HepG2 (cell line): ENCODE measurements around the gene DNAJC7.

Experiments used
- BRCA1 ChIP-seq: sonication (generic); formaldehyde crosslinking; IDR thresholded peaks from 2 replicates; pipeline ENCODE4 v1.4.0; 2020; ENCODE audit warnings: missing genetic modification reagents
- CBFB ChIP-seq: sonication (generic); formaldehyde crosslinking; IDR thresholded peaks from 2 replicates; pipeline ENCODE4 v1.4.0; 2020; ENCODE audit warnings: missing genetic modification reagents
- CEBPB ChIP-seq: IDR thresholded peaks from 2 replicates; pipeline ENCODE4 v1.6.1; 2011; ENCODE audit warnings: low read depth, low read length, improper control_type of control experiment, borderline replicate concordance
- CTCF ChIP-seq: sonication (generic); formaldehyde crosslinking; IDR thresholded peaks from 2 replicates; pipeline ENCODE4 v1.5.0; 2020; ENCODE audit warnings: mild to moderate bottlenecking, missing genetic modification reagents, moderate library complexity
- NCOR1 ChIP-seq: fragments of 200-600 bp; sonication (generic); IDR thresholded peaks from 2 replicates; pipeline ENCODE4 v1.7.0; 2017; ENCODE audit warnings: antibody characterized with exemption, low read length, borderline replicate concordance
- NFATC3 ChIP-seq: sonication (generic); formaldehyde crosslinking; IDR thresholded peaks from 2 replicates; pipeline ENCODE4 v1.5.1; 2020; ENCODE audit warnings: mild to moderate bottlenecking, missing genetic modification reagents
- REST ChIP-seq, 2 experiments: IDR thresholded peaks; 2 replicates each; pipeline ENCODE4 v1.6.1; 2011 to 2012; ENCODE audit warnings: low read length in 2 of 2, borderline replicate concordance in 1 of 2, low read depth in 1 of 2, mild to moderate bottlenecking in 1 of 2, moderate library complexity in 1 of 2
- SIN3A ChIP-seq: IDR thresholded peaks from 2 replicates; pipeline ENCODE4 v1.6.1; 2011; ENCODE audit warnings: low read depth, mild to moderate bottlenecking, control low read depth, low read length, borderline replicate concordance
- ZNF253 ChIP-seq: sonication (generic); formaldehyde crosslinking; IDR thresholded peaks from 2 replicates; pipeline ENCODE4 v1.8.0; 2022; ENCODE audit warnings: mild to moderate bottlenecking, missing genetic modification reagents, borderline replicate concordance

GRCh38 chr17:41987642-41988041 is 29.6 kb downstream of the DNAJC7 start:
- TF ChIP-seq BRCA1 (CRISPR knock-in tag) (no peak), NFATC3 (CRISPR knock-in tag) (no peak), CEBPB (peak; percentile 58), CTCF (CRISPR knock-in tag) (no peak), REST (IDR thresholded peaks at IDR 0.05; ENCODE audit: borderline replicate concordance in 1 of 2, low read depth in 1 of 2, low read length in 2 of 2) (no peak), NCOR1 (no peak), SIN3A (no peak), ZNF253 (CRISPR knock-in tag) (no peak), CBFB (CRISPR knock-in tag) (no peak)
